SHP77 (cell line): ENCODE results near the gene MRPL4.
A peak's percentile ranks its signal among the peaks of the same experiment; 100 is the strongest.

ENCODE experiments used
- DNase-seq, 2 experiments: peaks; one replicate each; lab custom pipeline; 2025; lab: John Stamatoyannopoulos, UW

MRPL4 gene

DNA sequence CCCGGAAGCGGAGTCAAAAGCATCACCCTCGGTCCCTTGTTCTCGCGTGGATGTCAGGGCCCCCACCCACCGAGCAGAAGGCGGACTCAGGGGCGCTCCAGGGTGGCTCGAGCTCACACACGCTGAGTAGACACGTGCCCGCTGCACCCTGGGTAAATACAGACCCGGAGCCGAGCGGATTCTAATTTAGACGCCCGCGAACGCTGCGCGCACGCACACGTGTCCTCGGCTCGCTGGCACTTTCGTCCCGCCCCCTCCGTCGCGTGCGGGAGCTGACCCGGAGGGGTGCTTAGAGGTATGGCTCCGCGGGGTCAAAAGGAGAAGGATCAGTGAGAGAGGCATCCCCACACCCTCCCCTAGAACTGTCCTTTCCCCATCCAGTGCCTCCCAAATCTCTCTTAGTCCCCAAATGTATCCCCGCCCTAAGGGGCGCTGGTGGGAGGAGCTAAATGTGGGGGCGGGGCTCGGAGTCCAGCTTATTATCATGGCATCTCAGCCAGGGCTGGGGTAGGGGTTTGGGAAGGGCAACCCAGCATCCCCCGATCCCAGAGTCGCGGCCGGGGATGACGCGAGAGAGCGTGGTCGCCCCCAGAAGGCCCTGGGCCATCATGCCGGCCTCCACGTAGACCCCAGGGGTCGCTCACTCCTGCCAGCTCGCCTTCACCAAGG, 37.3 kb downstream of the MRPL4 start:
- peak; percentile 68 to 81 for DNase-seq

DNA sequence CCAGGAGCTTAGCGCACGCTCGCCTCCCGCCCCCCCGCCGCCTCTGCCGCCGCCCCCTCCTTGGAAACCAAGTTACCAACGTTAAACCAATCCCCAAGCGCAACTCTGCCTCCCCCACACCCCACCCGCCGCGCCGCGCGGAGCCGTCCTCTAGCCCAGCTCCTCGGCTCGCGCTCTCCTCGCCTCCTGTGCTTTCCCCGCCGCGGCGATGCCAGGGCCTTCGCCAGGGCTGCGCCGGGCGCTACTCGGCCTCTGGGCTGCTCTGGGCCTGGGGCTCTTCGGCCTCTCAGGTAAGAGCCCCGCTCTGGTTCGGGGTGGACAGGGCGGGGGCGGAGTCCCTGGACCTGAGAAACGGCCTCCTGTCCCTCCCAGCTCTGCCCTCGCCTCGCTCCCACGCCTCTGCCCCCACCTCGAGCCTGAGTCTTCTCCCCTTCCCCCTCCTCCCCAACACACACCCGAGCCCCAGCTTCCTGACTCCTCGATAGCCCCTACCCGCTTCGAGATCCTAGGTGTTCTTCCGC, 37.9 kb downstream of the MRPL4 start, which contains the start of gene ICAM5:
Gene ICAM5 (plus strand): TSS at position 117 of the 521 bp plus-strand sequence. CDS start 92 bp downstream, at position 209.
- DNase-seq, result peak; percentile 22 to 28

DNA sequence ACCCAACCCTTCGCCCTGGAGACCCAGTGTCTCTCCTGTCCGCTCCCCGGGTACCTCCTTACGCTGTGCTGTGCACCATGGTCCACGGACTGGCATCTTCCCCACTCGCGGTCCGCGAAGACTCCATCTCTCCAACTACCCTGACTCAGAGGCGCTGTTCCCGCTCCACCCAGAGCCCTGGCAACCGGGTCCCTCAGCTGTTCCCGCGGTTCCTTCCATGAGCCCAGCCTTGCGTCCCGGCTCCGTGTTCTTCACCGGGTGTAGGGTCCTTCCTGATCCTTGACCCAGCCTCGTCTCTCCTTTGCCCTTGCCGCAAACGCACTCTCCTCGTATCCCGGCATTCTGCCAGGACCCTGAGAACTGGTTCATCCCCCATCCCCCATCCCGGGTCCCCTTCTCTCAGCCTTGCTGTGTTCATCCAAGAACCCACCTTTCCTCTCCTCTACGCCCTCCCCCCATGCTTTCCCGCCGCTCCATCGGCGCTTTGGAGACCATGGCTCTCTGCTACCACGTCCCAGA, 38.4 kb downstream of the MRPL4 start:
- no peak for DNase-seq

DNA sequence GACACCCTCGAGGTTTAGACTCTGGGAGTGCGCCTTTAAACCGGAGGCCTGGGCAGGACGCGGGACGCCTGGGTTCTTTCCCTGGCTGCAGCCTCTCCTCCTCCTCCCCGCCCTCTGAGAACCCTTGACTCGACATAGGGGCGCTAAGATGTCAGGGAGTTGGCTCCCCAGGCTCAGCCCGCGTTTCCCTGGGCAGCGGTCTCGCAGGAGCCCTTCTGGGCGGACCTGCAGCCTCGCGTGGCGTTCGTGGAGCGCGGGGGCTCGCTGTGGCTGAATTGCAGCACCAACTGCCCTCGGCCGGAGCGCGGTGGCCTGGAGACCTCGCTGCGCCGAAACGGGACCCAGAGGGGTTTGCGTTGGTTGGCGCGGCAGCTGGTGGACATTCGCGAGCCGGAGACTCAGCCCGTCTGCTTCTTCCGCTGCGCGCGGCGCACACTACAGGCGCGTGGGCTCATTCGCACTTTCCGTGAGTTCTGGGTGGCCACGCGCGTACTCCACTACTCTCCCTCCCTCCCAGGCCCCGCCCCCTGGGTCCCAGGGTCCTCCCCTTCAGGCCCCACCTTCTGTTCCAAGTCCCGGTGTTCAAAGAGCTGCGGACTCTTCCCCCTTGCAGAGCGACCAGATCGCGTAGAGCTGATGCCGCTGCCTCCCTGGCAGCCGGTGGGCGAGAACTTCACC, 39.0 kb downstream of the MRPL4 start:
- peak; percentile 42 to 49 for DNase-seq

DNA sequence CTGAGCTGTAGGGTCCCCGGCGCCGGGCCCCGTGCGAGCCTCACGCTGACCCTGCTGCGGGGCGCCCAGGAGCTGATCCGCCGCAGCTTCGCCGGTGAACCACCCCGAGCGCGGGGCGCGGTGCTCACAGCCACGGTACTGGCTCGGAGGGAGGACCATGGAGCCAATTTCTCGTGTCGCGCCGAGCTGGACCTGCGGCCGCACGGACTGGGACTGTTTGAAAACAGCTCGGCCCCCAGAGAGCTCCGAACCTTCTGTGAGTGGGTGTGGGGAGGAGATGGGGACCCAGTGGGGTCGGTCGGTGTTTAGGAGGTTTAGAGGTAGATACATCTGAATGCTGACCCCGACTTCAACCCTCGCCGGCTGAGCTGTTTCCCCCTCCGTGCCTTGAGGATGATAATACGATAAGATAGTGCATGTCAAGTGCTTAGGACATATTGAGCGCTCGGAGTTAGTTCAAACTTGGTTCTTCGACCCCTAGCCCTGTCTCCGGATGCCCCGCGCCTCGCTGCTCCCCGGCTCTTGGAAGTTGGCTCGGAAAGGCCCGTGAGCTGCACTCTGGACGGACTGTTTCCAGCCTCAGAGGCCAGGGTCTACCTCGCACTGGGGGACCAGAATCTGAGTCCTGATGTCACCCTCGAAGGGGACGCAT, 39.7 kb downstream of the MRPL4 start:
- no peak for DNase-seq

DNA sequence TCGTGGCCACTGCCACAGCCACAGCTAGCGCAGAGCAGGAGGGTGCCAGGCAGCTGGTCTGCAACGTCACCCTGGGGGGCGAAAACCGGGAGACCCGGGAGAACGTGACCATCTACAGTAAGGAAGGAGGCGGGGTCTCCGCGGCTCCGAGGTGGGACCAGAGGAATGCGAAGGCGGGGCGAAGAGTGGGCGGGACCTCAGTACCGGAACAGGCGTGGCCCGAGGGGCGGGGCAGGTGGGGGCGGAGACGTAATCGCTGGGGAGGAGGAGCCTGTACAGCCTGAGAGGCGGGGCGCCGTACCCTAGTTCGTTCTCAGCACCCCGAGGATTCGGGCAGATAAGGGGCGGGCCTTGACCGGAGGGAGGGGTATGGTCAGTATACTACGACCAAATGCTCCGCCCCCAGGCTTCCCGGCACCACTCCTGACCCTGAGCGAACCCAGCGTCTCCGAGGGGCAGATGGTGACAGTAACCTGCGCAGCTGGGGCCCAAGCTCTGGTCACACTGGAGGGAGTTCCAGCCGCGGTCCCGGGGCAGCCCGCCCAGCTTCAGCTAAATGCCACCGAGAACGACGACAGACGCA, 40.3 kb downstream of the MRPL4 start:
- peak; percentile 72 to 88 for DNase-seq

DNA sequence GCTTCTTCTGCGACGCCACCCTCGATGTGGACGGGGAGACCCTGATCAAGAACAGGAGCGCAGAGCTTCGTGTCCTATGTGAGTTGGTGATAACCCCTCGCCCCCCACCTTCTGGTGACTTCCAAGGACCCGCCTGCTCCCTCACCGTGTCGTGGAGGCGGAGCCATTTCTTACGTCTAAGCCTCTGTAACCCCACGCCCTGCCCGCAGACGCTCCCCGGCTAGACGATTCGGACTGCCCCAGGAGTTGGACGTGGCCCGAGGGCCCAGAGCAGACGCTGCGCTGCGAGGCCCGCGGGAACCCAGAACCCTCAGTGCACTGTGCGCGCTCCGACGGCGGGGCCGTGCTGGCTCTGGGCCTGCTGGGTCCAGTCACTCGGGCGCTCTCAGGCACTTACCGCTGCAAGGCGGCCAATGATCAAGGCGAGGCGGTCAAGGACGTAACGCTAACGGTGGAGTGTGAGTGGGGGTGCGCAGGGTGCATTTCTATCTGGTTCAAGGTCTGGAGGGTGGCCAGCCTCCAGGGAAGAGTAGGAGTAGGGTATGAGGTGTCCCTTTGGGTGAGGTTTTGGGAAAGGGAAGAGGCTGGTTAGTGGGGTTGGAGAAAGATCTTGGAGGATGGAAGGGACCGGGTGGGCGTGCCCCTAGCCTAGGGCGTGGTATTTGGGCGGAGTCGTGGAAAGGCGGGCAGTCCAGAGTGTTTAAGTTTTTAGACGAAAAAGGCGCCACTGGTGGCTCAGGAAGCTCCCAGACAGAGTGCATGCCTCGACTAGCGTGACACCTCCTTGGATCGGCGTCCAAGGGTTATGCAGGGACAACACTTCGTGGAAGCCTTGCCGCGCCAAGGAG, 41.0 kb downstream of the MRPL4 start:
- no peak for DNase-seq

DNA sequence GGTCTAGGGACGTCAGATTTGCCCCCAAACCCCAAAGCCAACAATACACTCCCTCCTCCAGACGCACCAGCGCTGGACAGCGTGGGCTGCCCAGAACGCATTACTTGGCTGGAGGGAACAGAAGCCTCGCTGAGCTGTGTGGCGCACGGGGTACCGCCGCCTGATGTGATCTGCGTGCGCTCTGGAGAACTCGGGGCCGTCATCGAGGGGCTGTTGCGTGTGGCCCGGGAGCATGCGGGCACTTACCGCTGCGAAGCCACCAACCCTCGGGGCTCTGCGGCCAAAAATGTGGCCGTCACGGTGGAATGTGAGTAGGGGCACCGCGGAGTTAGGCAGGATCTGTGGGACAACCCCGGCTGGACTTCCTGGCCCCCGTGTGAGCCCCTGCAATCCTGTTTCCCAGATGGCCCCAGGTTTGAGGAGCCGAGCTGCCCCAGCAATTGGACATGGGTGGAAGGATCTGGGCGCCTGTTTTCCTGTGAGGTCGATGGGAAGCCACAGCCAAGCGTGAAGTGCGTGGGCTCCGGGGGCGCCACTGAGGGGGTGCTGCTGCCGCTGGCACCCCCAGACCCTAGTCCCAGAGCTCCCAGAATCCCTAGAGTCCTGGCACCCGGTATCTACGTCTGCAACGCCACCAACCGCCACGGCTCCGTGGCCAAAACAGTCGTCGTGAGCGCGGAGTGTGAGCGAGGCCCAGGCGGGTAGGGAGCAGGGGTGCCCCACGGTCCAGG, 41.8 kb downstream of the MRPL4 start:
- DNase-seq, result no peak

DNA sequence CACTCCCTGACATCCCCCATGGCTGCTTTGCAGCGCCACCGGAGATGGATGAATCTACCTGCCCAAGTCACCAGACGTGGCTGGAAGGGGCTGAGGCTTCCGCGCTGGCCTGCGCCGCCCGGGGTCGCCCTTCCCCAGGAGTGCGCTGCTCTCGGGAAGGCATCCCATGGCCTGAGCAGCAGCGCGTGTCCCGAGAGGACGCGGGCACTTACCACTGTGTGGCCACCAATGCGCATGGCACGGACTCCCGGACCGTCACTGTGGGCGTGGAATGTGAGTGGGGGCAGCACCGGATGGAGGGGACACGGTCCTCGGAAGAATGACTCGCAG, 42.3 kb downstream of the MRPL4 start:
- no peak for DNase-seq

DNA sequence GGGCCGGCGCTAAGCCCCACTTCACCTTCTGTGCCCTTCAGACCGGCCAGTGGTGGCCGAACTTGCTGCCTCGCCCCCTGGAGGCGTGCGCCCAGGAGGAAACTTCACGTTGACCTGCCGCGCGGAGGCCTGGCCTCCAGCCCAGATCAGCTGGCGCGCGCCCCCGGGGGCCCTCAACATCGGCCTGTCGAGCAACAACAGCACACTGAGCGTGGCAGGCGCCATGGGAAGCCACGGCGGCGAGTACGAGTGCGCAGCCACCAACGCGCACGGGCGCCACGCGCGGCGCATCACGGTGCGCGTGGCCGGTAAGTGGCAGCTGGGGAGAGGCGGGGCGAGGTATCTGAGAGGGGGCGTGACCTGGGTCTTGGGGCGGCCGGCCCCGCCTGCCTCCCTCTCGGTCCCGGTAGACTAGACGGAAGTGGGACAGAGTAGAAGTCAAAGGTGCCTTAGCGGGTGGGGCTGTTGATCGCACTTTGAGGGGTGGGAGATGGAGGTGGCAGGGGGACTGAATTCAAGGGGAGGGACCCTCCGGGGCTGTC, 43.4 kb downstream of the MRPL4 start:
- DNase-seq, result no peak

DNA sequence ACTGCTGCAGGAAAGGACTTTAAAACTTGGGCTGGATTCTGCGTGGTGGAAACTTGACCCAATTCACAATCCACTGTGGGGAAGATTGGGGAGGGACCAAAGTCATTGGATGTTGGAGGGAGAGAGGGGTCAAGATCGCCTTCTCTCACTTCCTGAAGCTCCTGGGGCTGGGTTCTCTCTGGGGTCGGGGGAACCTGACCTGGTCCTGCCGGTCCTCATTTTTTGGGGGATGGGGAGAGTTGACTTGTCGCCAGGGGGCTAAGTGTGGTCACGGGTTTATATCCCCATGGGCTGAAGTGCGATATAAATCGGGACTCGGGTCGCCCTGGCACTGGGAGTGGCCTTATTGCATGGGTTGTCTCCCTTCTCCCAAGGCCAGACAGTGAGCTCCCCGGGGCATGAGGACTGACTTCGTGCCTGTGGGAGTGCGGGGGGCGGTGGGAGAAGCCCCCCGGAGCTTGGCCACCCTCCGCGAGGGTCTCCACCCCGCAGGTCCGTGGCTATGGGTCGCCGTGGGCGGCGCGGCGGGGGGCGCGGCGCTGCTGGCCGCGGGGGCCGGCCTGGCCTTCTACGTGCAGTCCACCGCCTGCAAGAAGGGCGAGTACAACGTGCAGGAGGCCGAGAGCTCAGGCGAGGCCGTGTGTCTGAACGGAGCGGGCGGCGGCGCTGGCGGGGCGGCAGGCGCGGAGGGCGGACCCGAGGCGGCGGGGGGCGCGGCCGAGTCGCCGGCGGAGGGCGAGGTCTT, 44.0 kb downstream of the MRPL4 start:
- DNase-seq, result no peak

DNA sequence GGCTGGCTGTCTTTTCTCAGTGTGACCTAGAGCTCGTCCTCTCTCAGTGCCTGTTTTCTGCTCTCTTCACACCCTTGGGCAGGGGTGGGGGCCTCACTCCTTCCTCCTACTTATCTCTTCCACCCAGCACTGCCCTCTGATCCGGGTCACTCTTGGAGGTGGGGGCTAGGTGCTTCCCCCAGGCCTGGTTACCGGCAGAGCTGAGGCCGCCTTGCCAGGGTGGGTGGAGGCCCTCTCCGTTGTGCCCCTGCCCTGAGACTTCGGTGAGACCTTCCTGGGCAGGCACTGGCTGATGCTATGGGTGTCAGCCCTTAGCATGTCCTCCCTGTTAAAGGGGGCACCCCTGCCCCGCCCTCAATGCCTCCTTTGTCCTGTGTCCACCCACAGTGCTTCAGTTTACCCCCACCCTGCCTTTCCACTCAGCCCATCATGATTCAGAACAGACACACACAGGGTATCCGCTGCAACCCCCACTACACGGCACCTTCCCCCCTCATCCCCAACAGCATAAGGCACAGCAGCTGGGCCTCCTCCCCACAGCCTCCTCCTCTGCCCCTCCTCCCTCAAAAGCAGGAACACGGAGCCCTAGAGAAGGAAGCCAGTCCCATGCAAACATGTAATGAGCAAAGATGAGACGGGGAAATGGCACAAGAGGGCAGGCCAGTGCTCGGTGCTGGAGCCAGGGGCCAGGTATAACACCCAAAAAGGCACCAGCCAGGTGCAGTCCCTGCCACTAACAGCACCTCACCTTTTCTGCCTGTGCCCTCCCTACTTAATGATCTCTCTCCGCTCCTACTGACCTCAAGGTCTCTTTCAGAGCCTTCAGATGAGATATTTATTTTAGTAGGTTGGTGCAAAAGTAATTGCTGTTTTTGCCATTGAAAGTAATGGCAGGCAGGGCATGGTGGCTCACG, 47.8 kb downstream of the MRPL4 start:
- DNase-seq, result no peak

DNA sequence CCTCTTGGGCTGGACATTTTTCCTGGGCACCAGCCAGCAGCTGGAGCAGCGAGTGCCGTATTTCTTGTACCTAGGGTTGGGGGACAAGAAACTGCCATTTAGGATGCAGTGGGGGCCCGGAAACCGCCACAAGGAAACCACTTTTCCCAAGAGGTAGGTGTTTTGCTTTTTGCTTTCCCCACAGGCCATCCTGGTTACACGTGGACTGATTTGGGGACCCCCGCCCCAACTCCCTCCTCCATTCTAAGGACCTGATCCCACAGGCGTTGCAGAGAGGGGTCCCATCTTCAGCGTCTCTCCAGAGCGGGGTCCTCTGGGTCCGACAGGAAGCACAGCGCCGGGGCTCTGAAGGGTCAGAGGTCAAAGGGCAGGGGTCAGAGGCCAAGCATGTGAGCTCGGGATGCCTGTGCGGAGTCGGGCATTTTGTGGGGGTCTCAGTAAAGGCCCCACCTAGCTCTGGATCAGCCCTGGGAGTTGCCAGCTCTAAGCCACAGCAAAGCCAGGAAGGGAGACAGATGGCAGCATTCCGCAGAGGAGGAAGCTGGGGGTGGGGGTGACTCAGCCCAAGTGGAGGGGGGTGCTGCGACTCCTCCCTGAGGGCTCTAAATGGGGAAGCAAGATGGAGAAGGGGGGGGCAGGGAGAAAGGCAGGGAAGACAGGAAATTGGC, 53.3 kb downstream of the MRPL4 start:
- DNase-seq, result no peak

DNA sequence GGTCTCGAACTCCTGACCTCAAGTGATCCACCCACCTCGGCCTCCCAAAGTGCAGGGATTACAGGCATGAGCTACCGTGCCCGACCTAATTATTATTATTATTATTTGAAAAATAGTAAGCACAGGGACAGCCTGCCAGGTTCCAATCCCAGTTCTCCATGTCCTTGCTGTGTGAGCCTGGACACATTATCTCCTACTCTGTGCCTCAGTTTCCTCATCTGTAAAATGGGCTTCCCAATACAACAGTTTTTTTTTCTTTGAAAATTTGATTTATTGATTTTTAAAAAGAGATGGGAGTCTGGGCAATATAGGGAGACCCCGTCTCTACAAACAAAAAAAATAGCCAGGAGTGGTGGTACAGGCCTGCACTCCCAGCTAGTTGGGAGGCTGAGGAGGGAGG, 54.3 kb downstream of the MRPL4 start:
- DNase-seq, result no peak

DNA sequence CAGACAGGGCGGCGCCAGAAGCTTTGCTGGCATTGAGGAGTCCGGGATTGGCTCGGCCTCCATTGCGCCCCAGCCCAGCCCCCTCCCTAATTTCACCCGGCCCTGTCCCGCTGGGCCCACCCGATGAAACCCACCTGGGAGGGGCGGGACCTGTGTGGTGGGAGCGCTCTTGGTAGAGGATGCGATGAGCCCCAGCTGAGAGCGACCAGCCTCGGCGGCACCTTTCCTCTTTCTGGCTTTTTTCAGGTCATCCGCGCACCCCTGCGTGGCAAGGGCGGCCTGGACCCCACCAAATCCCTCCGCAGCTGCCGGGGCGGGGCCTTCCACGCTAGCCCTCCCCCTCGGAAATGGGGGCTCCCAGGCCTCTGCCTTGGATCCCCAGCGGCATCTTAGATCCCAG, 57.4 kb downstream of the MRPL4 start, which contains the start of gene ZGLP1:
Gene ZGLP1 (minus strand): TSS at position 393 of the 400 bp plus-strand sequence.
- DNase-seq, result no peak
